GM12878 (cell line): ENCODE data around the gene PDLIM5.

Experiments used
- CREB1 ChIP-seq: IDR thresholded peaks from 2 replicates; pipeline ENCODE4 v1.6.1; 2012; ENCODE audit warnings: low read depth, mild to moderate bottlenecking, inconsistent platforms
- CTCF ChIP-seq, 3 experiments: IDR thresholded peaks in 2 of 3; conservative IDR thresholded peaks in 1 of 3; 2 replicates each; pipeline ENCODE4 v1.5.1; 2011; ENCODE audit warnings: low read depth in 3 of 3, low read length in 3 of 3, mild to moderate bottlenecking in 3 of 3, control low read depth in 2 of 3, moderate library complexity in 2 of 3, inconsistent platforms in 1 of 3, mixed read lengths in 1 of 3; ENCODE audit not compliant: control insufficient read depth in 2 of 3, insufficient read depth in 1 of 3; ENCODE audit errors: extremely low read depth in 1 of 3
- ETV6 ChIP-seq, 2 experiments: fragments of 450-650 bp in 1 of 2; IDR thresholded peaks in 1 of 2; conservative IDR thresholded peaks in 1 of 2; 2 replicates each; pipeline ENCODE4 v1.6.1; 2014; ENCODE audit warnings: antibody characterized with exemption in 1 of 2, borderline replicate concordance in 1 of 2, low read depth in 1 of 2, mild to moderate bottlenecking in 1 of 2, moderate library complexity in 1 of 2
- EZH2 ChIP-seq: IDR thresholded peaks from 2 replicates; pipeline ENCODE4 v1.6.1; 2012; ENCODE audit warnings: low read depth, mild to moderate bottlenecking, control low read depth, inconsistent platforms, low read length, borderline replicate concordance; ENCODE audit not compliant: control insufficient read depth
- FOXM1 ChIP-seq: IDR thresholded peaks from 2 replicates; pipeline ENCODE4 v1.6.1; 2012; ENCODE audit warnings: low read depth, mild to moderate bottlenecking, inconsistent platforms, low read length, moderate library complexity
- NFYB ChIP-seq: IDR thresholded peaks from 2 replicates; pipeline ENCODE4 v1.6.1; 2011; ENCODE audit warnings: low read depth, mild to moderate bottlenecking, low read length, improper control_type of control experiment, moderate library complexity; ENCODE audit not compliant: insufficient read depth
- POLR2A ChIP-seq: IDR thresholded peaks from 2 replicates; pipeline ENCODE4 v1.6.1; 2011; ENCODE audit warnings: low read depth, mild to moderate bottlenecking, low read length
- POLR2AphosphoS5 ChIP-seq: IDR thresholded peaks from 2 replicates; pipeline ENCODE4 v1.6.1; 2011; ENCODE audit warnings: mild to moderate bottlenecking, low read length, inconsistent platforms
- RFX5 ChIP-seq: IDR thresholded peaks from 2 replicates; pipeline ENCODE4 v1.6.1; 2011; ENCODE audit warnings: low read depth, low read length, improper control_type of control experiment
- ZZZ3 ChIP-seq: IDR thresholded peaks from 2 replicates; pipeline ENCODE4 v1.6.1; 2011; ENCODE audit warnings: low read depth; ENCODE audit not compliant: control insufficient read depth, insufficient read length

- TF ChIP-seq CTCF (IDR thresholded peaks at IDR 0.05 in 2 of 3, conservative IDR thresholded peaks at IDR 0.05 in 1 of 3; ENCODE audit: control insufficient read depth in 2 of 3, extremely low read depth in 1 of 3, insufficient read depth in 1 of 3, low read depth in 3 of 3, low read length in 3 of 3) (no peak), ETV6 (conservative IDR thresholded peaks at IDR 0.05 in 1 of 2, IDR thresholded peaks at IDR 0.05 in 1 of 2; ENCODE audit: borderline replicate concordance in 1 of 2, low read depth in 1 of 2) (no peak), POLR2A (no peak), NFYB (no peak), CREB1 (no peak), RFX5 (no peak), FOXM1 (no peak), EZH2 (no peak), ZZZ3 (no peak), POLR2AphosphoS5 (no peak)
These were observed 130.8 kb downstream of the PDLIM5 start for GRCh38 chr4:94582517-94582916.
